Measurements from ENCODE around the gene TRIM59. TPM values are rescaled to one million over a fixed set of nuclear protein-coding genes. Genes with fewer than 3 reads are reported as not detected.
"Not testable (repeated sequence)": the region's sequence is repeated elsewhere in the genome, so short reads cannot be mapped to it uniquely, and the experiment has no call there.

Gene TRIM59
- total RNA-seq, 1 donor from 2014 or later: 24.5 TPM

- Mint-ChIP-seq H3K4me3 (ENCODE audit: low read depth) (no peak overlapping the region), H3K9me3 (ENCODE audit: low read depth) (peaks cover 3% of the 10 kb centered on the region), H3K27ac (no peak overlapping the region), H3K36me3 (ENCODE audit: insufficient read depth) (no peaks in the 10 kb centered on the region), H3K4me1 (ENCODE audit: low read depth) (no peaks in the 10 kb centered on the region), H3K27me3 (peaks cover 11% of the 10 kb centered on the region)
- no peak for DNase-seq (ENCODE audit: low spot score, unreplicated experiment)
- TF ChIP-seq CTCF (IDR thresholded peaks at IDR 0.05; ENCODE audit: unreplicated experiment): no peak
Observed at GRCh38 chr3:160460033-160460432, 10.4 kb upstream of the TRIM59 start.

GRCh38 chr3:160459450-160459970, 9.9 kb upstream of the TRIM59 start:
- Mint-ChIP-seq H3K36me3 (ENCODE audit: insufficient read depth) (no peaks in the 10 kb centered on the region), H3K4me1 (ENCODE audit: low read depth) (no peaks in the 10 kb centered on the region), H3K27ac (no peak overlapping the region), H3K27me3 (peaks cover 11% of the 10 kb centered on the region), H3K4me3 (ENCODE audit: low read depth) (no peak overlapping the region), H3K9me3 (ENCODE audit: low read depth) (peaks cover 3% of the 10 kb centered on the region)
- DNase-seq (ENCODE audit: low spot score, unreplicated experiment): no peak
- no peak for TF ChIP-seq CTCF (IDR thresholded peaks at IDR 0.05; ENCODE audit: unreplicated experiment)

- no peaks in the 10 kb centered on the region for H3K4me1 Mint-ChIP-seq (ENCODE audit: low read depth)
- H3K36me3 Mint-ChIP-seq (ENCODE audit: insufficient read depth): no peaks in the 10 kb centered on the region
- TF ChIP-seq CTCF (IDR thresholded peaks at IDR 0.05; ENCODE audit: unreplicated experiment): no peak
- no peak overlapping the region for H3K4me3 Mint-ChIP-seq (ENCODE audit: low read depth)
- H3K9me3 Mint-ChIP-seq (ENCODE audit: low read depth): peaks cover 3% of the 10 kb centered on the region
- no peak overlapping the region for H3K27ac Mint-ChIP-seq
- peaks cover 15% of the 10 kb centered on the region for H3K27me3 Mint-ChIP-seq
- no peak for DNase-seq (ENCODE audit: low spot score, unreplicated experiment)
Observed at GRCh38 chr3:160458151-160458550, 8.6 kb upstream of the TRIM59 start.

- no peak for DNase-seq (ENCODE audit: low spot score, unreplicated experiment)
- H3K27me3 Mint-ChIP-seq: peaks cover 15% of the 10 kb centered on the region
- no peak for TF ChIP-seq CTCF (IDR thresholded peaks at IDR 0.05; ENCODE audit: unreplicated experiment)
- H3K4me3 Mint-ChIP-seq (ENCODE audit: low read depth): no peak overlapping the region
- H3K27ac Mint-ChIP-seq: no peak overlapping the region
- no peaks in the 10 kb centered on the region for H3K4me1 Mint-ChIP-seq (ENCODE audit: low read depth)
- no peaks in the 10 kb centered on the region for H3K36me3 Mint-ChIP-seq (ENCODE audit: insufficient read depth)
- H3K9me3 Mint-ChIP-seq (ENCODE audit: low read depth): peaks cover 3% of the 10 kb centered on the region
Observed at GRCh38 chr3:160455846-160456245, 6.3 kb upstream of the TRIM59 start.

GRCh38 chr3:160454995-160455394, 5.4 kb upstream of the TRIM59 start:
- H3K36me3 Mint-ChIP-seq (ENCODE audit: insufficient read depth): no peaks in the 10 kb centered on the region
- DNase-seq (ENCODE audit: low spot score, unreplicated experiment): no peak

GRCh38 chr3:160452251-160452650, 2.7 kb upstream of the TRIM59 start:
- not testable (repeated sequence) for H3K27ac Mint-ChIP-seq; H3K4me3 Mint-ChIP-seq (ENCODE audit: low read depth); H3K36me3 Mint-ChIP-seq (ENCODE audit: insufficient read depth); H3K9me3 Mint-ChIP-seq (ENCODE audit: low read depth); DNase-seq (ENCODE audit: low spot score, unreplicated experiment)
- Mint-ChIP-seq H3K27me3 (peaks cover 17% of the 10 kb centered on the region), H3K4me1 (ENCODE audit: low read depth) (peaks cover 10% of the 10 kb centered on the region)

More at GRCh38 chr3:160454995-160455394, 5.4 kb upstream of the TRIM59 start:
- H3K27ac Mint-ChIP-seq: no peak overlapping the region
- no peak for TF ChIP-seq CTCF (IDR thresholded peaks at IDR 0.05; ENCODE audit: unreplicated experiment)
- peaks cover 3% of the 10 kb centered on the region for H3K9me3 Mint-ChIP-seq (ENCODE audit: low read depth)
- H3K27me3 Mint-ChIP-seq: peaks cover 20% of the 10 kb centered on the region
- no peaks in the 10 kb centered on the region for H3K4me1 Mint-ChIP-seq (ENCODE audit: low read depth)
- no peak overlapping the region for H3K4me3 Mint-ChIP-seq (ENCODE audit: low read depth)
